A549 (cell line): ENCODE results near the gene UNKL. TPM values are rescaled to one million over a fixed set of nuclear protein-coding genes. Genes with fewer than 3 reads are reported as not detected.

ENCODE experiments used
- ATAC-seq, 2 experiments: fragments of 200-7000 bp in 1 of 2; fragments of >200 bp in 1 of 2; cut with Nextera tagmentation in 1 of 2; cut with Tn5 transposase in 1 of 2; 3 replicates each; pipeline versions ENCODE4 v1.8.0 to v1.9.1; 2018 to 2020; ENCODE audit warnings: mild to moderate bottlenecking in 1 of 2, moderate library complexity in 1 of 2
- CTCF ChIA-PET: fragments of 300-600 bp; sonication (Branson Sonifier 250); formaldehyde crosslinking; extraction: SDS; loops from one replicate; lab custom pipeline; 2021; ENCODE audit warnings: antibody characterized with exemption, inconsistent platforms; lab: Yijun Ruan, JAX
- POLR2A ChIA-PET: fragments of 350-600 bp; formaldehyde crosslinking; extraction: SDS; loops from one replicate; lab custom pipeline; 2021; ENCODE audit warnings: antibody characterized with exemption, inconsistent platforms; lab: Yijun Ruan, JAX
- DNase-seq, 2 experiments: peaks; one replicate each; pipeline versions ENCODE4 v3.0.0 to v3.0.0-alpha.2; 2011 to 2016; ENCODE audit warnings: low read depth in 1 of 2, low spot score in 1 of 2
- FAIRE-seq: peaks from 2 replicates; lab custom pipeline; 2011; peaks lifted over from hg19 to GRCh38; lab: Jason Lieb, UNC
- H3K27ac ChIP-seq, 2 experiments: fragments of >200 bp; sonication (Bioruptor Twin); formaldehyde crosslinking; 3 replicates each; pipeline ENCODE4 v1.5.1; 2016 to 2017
- H3K4me1 ChIP-seq: fragments of >200 bp; sonication (Bioruptor Twin); formaldehyde crosslinking; 3 replicates; pipeline ENCODE4 v1.6.1; 2016
- H3K4me2 ChIP-seq: fragments of >200 bp; sonication (Bioruptor Twin); formaldehyde crosslinking; 3 replicates; pipeline ENCODE4 v1.6.1; 2016
- H3K4me3 ChIP-seq: fragments of >200 bp; sonication (Bioruptor Twin); formaldehyde crosslinking; 3 replicates; pipeline ENCODE4 v1.5.1; 2016
- H3K9me3 ChIP-seq: fragments of >200 bp; sonication (Bioruptor Twin); formaldehyde crosslinking; 3 replicates; pipeline ENCODE4 v1.6.1; 2016
- ATOH8 ChIP-seq: fragments of 250-450 bp; sonication (Bioruptor Pico); IDR thresholded peaks from 2 replicates; pipeline ENCODE4 v1.5.0; 2020; ENCODE audit warnings: low read depth, mild to moderate bottlenecking, moderate library complexity
- EHF ChIP-seq: fragments of 250-450 bp; sonication (Bioruptor Pico); IDR thresholded peaks from 2 replicates; pipeline ENCODE4 v1.5.0; 2020; ENCODE audit warnings: mild to moderate bottlenecking
- EHMT2 ChIP-seq: fragments of 200-600 bp; sonication (generic); IDR thresholded peaks from 2 replicates; pipeline ENCODE4 v1.6.1; 2016; ENCODE audit warnings: antibody characterized with exemption, low read depth, mild to moderate bottlenecking, moderate library complexity
- EP300 ChIP-seq, 2 experiments: fragments of >200 bp; sonication (Bioruptor Twin); formaldehyde crosslinking; IDR thresholded peaks; 2 replicates in 1 of 2; 3 replicates in 1 of 2; pipeline ENCODE4 v1.6.1; 2016 to 2017
- FOXS1 ChIP-seq: fragments of 250-450 bp; sonication (Bioruptor Pico); IDR thresholded peaks from 2 replicates; pipeline ENCODE4 v1.5.0; 2020; ENCODE audit warnings: mild to moderate bottlenecking, moderate library complexity
- GATA3 ChIP-seq: IDR thresholded peaks from 2 replicates; pipeline ENCODE4 v1.6.1; 2012; ENCODE audit warnings: borderline replicate concordance
- JUN ChIP-seq, 2 experiments: fragments of >200 bp; sonication (Bioruptor Twin); formaldehyde crosslinking; IDR thresholded peaks; 2 replicates in 1 of 2; 3 replicates in 1 of 2; pipeline ENCODE4 v1.6.1; 2016 to 2017
- KDM1A ChIP-seq: fragments of 200-600 bp; sonication (generic); IDR thresholded peaks from 2 replicates; pipeline ENCODE4 v1.6.1; 2016; ENCODE audit warnings: low read depth, mild to moderate bottlenecking
- MAZ ChIP-seq: fragments of 150-350 bp; IDR thresholded peaks from 2 replicates; pipeline ENCODE4 v1.6.1; 2014; ENCODE audit warnings: antibody characterized with exemption, low read depth, low read length, borderline replicate concordance
- NFE2L2 ChIP-seq: fragments of 150-350 bp; conservative IDR thresholded peaks from 2 replicates; pipeline ENCODE4 v1.6.1; 2014; ENCODE audit warnings: low read length
- NPAS2 ChIP-seq: fragments of 250-450 bp; sonication (Bioruptor Pico); IDR thresholded peaks from 2 replicates; pipeline ENCODE4 v1.8.0; 2022; ENCODE audit warnings: mild to moderate bottlenecking, moderate library complexity, borderline replicate concordance
- NR3C1 ChIP-seq: fragments of >200 bp; sonication (Bioruptor Twin); formaldehyde crosslinking; IDR thresholded peaks from 3 replicates; pipeline ENCODE4 v1.6.1; 2017
- POLR2A ChIP-seq: IDR thresholded peaks from 2 replicates; pipeline ENCODE4 v1.6.1; 2012; ENCODE audit warnings: mild to moderate bottlenecking, low read length
- POLR2AphosphoS2 ChIP-seq: conservative IDR thresholded peaks from 2 replicates; pipeline ENCODE4 v1.6.1; 2012; ENCODE audit warnings: low read length, improper control_type of control experiment, inconsistent platforms
- RARB ChIP-seq: fragments of 250-450 bp; sonication (Bioruptor Pico); IDR thresholded peaks from 2 replicates; pipeline ENCODE4 v1.8.0; 2021; ENCODE audit warnings: mild to moderate bottlenecking, moderate library complexity
- RFX5 ChIP-seq: fragments of 450-650 bp; IDR thresholded peaks from 2 replicates; pipeline ENCODE4 v1.7.1; 2014; ENCODE audit warnings: antibody characterized with exemption, mild to moderate bottlenecking, moderate library complexity
- SREBF2 ChIP-seq: fragments of 450-650 bp; IDR thresholded peaks from 2 replicates; pipeline ENCODE4 v1.6.1; 2014; ENCODE audit warnings: mild to moderate bottlenecking, moderate library complexity
- TP53 ChIP-seq: fragments of 250-450 bp; sonication (Bioruptor Pico); IDR thresholded peaks from 2 replicates; pipeline ENCODE4 v1.5.0; 2021; ENCODE audit warnings: mild to moderate bottlenecking, moderate library complexity
- ZNF302 ChIP-seq: fragments of 250-450 bp; sonication (Bioruptor Pico); IDR thresholded peaks from 2 replicates; pipeline ENCODE4 v1.9.0; 2021; ENCODE audit warnings: inconsistent platforms, mild to moderate bottlenecking, moderate library complexity
- ZSCAN20 ChIP-seq: fragments of 250-450 bp; sonication (Bioruptor Pico); IDR thresholded peaks from 2 replicates; pipeline ENCODE4 v1.8.0; 2022; ENCODE audit warnings: mild to moderate bottlenecking, moderate library complexity
- WGBS: methylation state at CpG from one replicate; pipeline ENCODE4 v1.1.6; 2017; ENCODE audit errors: missing lambda C conversion rate; 5-methylcytosine and 5-hydroxymethylcytosine counted together
- polyA minus RNA-seq: library from RNA; depleted of rRNA, polyadenylated mRNA; stranded (reverse); fragments of >200 nt; gene quantifications from 2 replicates; pipeline ENCODE4 v1.2.3, GENCODE V29; 2011; rRNA and poly(A)+ RNA removed
- polyA plus RNA-seq, 4 experiments: library from polyadenylated mRNA; depleted of rRNA in 3 of 4; stranded (reverse); fragments of >200 nt; fragmentation: RNase III in 1 of 4; extraction: RNeasy Plus Mini Kit Qiagen cat#74134 plus additional on column Dnase treatment in 1 of 4; gene quantifications; 2 replicates in 3 of 4; 3 replicates in 1 of 4; pipeline ENCODE4 v1.2.3, GENCODE V29; 2011 to 2017
- TF ChIP-seq, protein P1 (sequence below): fragments of >200 bp; sonication (Bioruptor Twin); formaldehyde crosslinking; IDR thresholded peaks from 2 replicates; pipeline ENCODE4 v1.6.1; 2016

Gene UNKL
- polyA plus RNA-seq (2011; rRNA removed) (17.2 and 20.7 TPM in 2 replicates), polyA plus RNA-seq (2017; fragmentation: RNase III; extraction: RNeasy Plus Mini Kit Qiagen cat#74134 plus additional on column Dnase treatment) (37.6 to 41.2 TPM (median 38.2 TPM) in 3 replicates), polyA minus RNA-seq (6.3 and 10.8 TPM in 2 replicates)
- polyA plus RNA-seq (2012; cell fraction: cytosol; rRNA removed) = 47.0 and 63.2 TPM in 2 replicates
- 182 and 202 TPM in 2 replicates for polyA plus RNA-seq (2012; cell fraction: nucleus; rRNA removed)

DNA sequence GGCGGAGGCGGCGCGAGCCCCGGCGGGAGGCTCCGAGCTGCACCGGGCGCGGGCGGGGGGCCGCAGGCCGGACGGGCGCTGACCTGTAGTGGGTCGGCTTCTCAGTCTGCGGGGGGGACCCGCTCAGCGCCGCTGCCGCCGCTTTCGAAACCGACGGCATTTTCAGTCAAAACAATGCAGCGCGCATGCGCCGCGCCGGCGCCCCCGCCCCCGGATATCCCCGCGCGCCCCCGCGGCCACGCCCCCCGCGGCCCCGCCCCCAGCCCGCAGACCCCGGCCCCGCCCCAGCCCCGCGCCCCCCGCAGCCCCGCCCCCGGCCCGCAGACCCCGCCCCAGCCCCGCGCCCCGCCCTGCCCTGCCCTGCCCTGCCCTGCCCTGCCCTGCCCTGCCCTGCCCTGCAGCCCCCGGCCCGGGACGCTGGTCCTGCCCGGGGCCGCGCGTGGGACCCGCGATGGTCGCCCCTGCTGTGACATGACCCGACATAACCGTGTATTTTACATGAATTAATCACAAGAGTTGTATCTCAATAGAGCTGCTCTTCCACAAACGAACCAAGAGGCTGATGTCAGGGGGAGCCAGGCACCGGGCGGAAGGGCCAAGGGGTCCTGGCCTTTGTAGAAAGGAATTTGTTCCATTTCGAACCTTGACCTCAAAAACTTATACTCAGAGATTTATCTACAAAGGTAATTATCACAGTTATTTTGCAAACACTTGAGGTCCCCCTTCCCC lies at the start of gene UNKL:
UNKL (minus strand) TSS at position 173 of the 729 bp plus-strand sequence; CDS start at position 160, 13 bp downstream.
- DNase-seq (peak in 1 of 2 experiments; percentile 55), ATAC-seq (peak; percentile 72 to 75), FAIRE-seq (no peak)
- CTCF ChIA-PET = no interaction called here
- Histone ChIP-seq H3K4me2 (peak within 1 kb of the TSS; percentile 95), H3K9me3 (no peaks in the 10 kb centered on the region), H3K27ac (peak within 1 kb of the TSS; percentile 83 to 91), H3K4me1 (peaks cover 27% of the 10 kb centered on the region; the same call in 2 of the 3 replicates), H3K4me3 (peak within 1 kb of the TSS; percentile 89)
- 15% methylated on average over 6 of the region's 72 CpGs for WGBS
- POLR2A ChIA-PET = no interaction called here
- TF ChIP-seq GATA3 = no peak
- TF ChIP-seq JUN (IDR thresholded peaks at IDR 0.05) = peak in 1 of 2 experiments; percentile 37; a peak in 1 of 5 replicates
- TF ChIP-seq ZNF302 (CRISPR knock-in tag) = no peak
- TF ChIP-seq, protein P1, sequence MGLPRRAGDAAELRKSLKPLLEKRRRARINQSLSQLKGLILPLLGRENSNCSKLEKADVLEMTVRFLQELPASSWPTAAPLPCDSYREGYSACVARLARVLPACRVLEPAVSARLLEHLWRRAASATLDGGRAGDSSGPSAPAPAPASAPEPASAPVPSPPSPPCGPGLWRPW = no peak
- TF ChIP-seq FOXS1 (CRISPR knock-in tag) = no peak
- TF ChIP-seq MAZ = no peak

GRCh38 chr16:1461146-1461545 lies 46.6 kb upstream of the UNKL start:
- 92% methylated on average over 22 of the region's 24 CpGs for WGBS
- CTCF ChIA-PET = interaction anchor here (0.9 kb wide), 1 partner anchor 262 kb away, joined by 3 read pairs; no protein-coding TSS in a partner anchor
- DNase-seq (no peak), ATAC-seq (no peak), FAIRE-seq (no peak)
- Histone ChIP-seq H3K9me3 (no peaks in the 10 kb centered on the region), H3K4me2 (no peak overlapping the region), H3K4me3 (no peak overlapping the region), H3K27ac (no peak overlapping the region), H3K4me1 (no peaks in the 10 kb centered on the region)
- POLR2A ChIA-PET = no interaction called here
- TF ChIP-seq NFE2L2 (no peak), RARB (CRISPR knock-in tag) (no peak), EHMT2 (no peak), MAZ (no peak), NPAS2 (CRISPR knock-in tag) (no peak), NR3C1 (no peak), ZSCAN20 (CRISPR knock-in tag) (no peak), SREBF2 (no peak), RFX5 (no peak), GATA3 (no peak), KDM1A (no peak), ATOH8 (CRISPR knock-in tag) (no peak), EHF (CRISPR knock-in tag) (no peak), POLR2A (no peak), TP53 (CRISPR knock-in tag) (no peak)

GRCh38 chr16:1460602-1461138 lies 46.2 kb upstream of the UNKL start:
- POLR2A ChIA-PET = no interaction called here
- H3K27ac ChIP-seq = no peak overlapping the region
- no peak for DNase-seq
- FAIRE-seq = no peak
- TF ChIP-seq EP300 (IDR thresholded peaks at IDR 0.05) (no peak), ZSCAN20 (CRISPR knock-in tag) (no peak), POLR2AphosphoS2 (no peak), EHF (CRISPR knock-in tag) (no peak), KDM1A (no peak)
- H3K4me2 ChIP-seq = no peak overlapping the region
- no peaks in the 10 kb centered on the region for H3K4me1 ChIP-seq
- CTCF ChIA-PET = no interaction called here
- 88% methylated on average over 13 of the region's 30 CpGs for WGBS
- ATAC-seq = no peak
- no peak overlapping the region for H3K4me3 ChIP-seq
- no peaks in the 10 kb centered on the region for H3K9me3 ChIP-seq
